IMR-90 (cell line): Measurements from ENCODE around the gene USO1. TPM values are rescaled to one million over a fixed set of nuclear protein-coding genes. Genes with fewer than 3 reads are reported as not detected.

Experiments
- ATAC-seq: fragments of 200-7000 bp; cut with Tn5 transposase; 2 replicates; pipeline ENCODE4 v1.9.1; 2020; ENCODE audit warnings: low read depth, mild to moderate bottlenecking, moderate library complexity
- BruUV-seq: library from RNA; stranded (reverse); fragments of 400-500 nt; replicated peaks from 2 replicates; lab custom pipeline; 2021; lab: Mats Ljungman, UMichigan
- CTCF ChIA-PET: fragments of 300-600 bp; formaldehyde crosslinking; extraction: SDS; loops from one replicate; lab custom pipeline; 2021; ENCODE audit warnings: antibody characterized with exemption; lab: Yijun Ruan, JAX
- POLR2A ChIA-PET: fragments of 300-600 bp; sonication (Branson Sonifier 250); formaldehyde crosslinking; loops from one replicate; lab custom pipeline; 2022; ENCODE audit warnings: antibody characterized with exemption; ENCODE audit not compliant: unreplicated experiment; lab: Charles Lee
- DNase-seq: peaks from one replicate; pipeline ENCODE4 v3.0.0; 2013
- H2AFZ ChIP-seq: replicated peaks from 2 replicates; pipeline ENCODE3; 2013; ENCODE audit warnings: low read length, mild to moderate bottlenecking; ENCODE audit not compliant: poor library complexity
- H2AK5ac ChIP-seq: 2 replicates; pipeline ENCODE4 v1.6.1; 2013; ENCODE audit warnings: low read depth, low read length, inconsistent platforms
- H2AK9ac ChIP-seq: replicated peaks from 2 replicates; pipeline ENCODE3; 2013; ENCODE audit warnings: mild to moderate bottlenecking, low read depth, low read length, moderate library complexity; ENCODE audit not compliant: poor library complexity
- H2BK120ac ChIP-seq: 2 replicates; pipeline ENCODE4 v1.6.1; 2013; ENCODE audit warnings: low read depth, low read length, inconsistent platforms
- H2BK15ac ChIP-seq: 3 replicates; pipeline ENCODE4 v1.6.1; 2013; ENCODE audit warnings: low read depth, low read length, inconsistent platforms
- H2BK20ac ChIP-seq: 2 replicates; pipeline ENCODE4 v1.6.1; 2013; ENCODE audit warnings: low read depth, mild to moderate bottlenecking, inconsistent platforms, low read length, moderate library complexity
- H2BK5ac ChIP-seq: 2 replicates; pipeline ENCODE4 v1.6.1; 2013; ENCODE audit warnings: mild to moderate bottlenecking, low read depth, low read length, inconsistent platforms; ENCODE audit not compliant: poor library complexity, severe bottlenecking
- H3K14ac ChIP-seq: replicated peaks from 2 replicates; pipeline ENCODE4 v1.6.1; 2013; ENCODE audit warnings: low read depth, low read length, inconsistent platforms
- H3K18ac ChIP-seq: 2 replicates; pipeline ENCODE4 v1.6.1; 2013; ENCODE audit warnings: low read depth, low read length, control low read depth
- H3K23ac ChIP-seq: 2 replicates; pipeline ENCODE4 v1.6.1; 2013; ENCODE audit warnings: low read depth, low read length, inconsistent platforms
- H3K27ac ChIP-seq: 2 replicates; pipeline ENCODE4 v1.5.1; 2013; ENCODE audit warnings: mild to moderate bottlenecking, control low read depth, low read length; ENCODE audit not compliant: insufficient read depth
- H3K27me3 ChIP-seq: 2 replicates; pipeline ENCODE4 v1.6.1; 2013; ENCODE audit warnings: low read length; ENCODE audit not compliant: control insufficient read depth, insufficient read depth
- H3K36me3 ChIP-seq: 2 replicates; pipeline ENCODE4 v1.6.1; 2013; ENCODE audit warnings: low read length, mixed read lengths; ENCODE audit not compliant: control insufficient read depth, insufficient read depth
- H3K4ac ChIP-seq: 2 replicates; pipeline ENCODE4 v1.6.1; 2013; ENCODE audit warnings: low read depth, low read length, inconsistent platforms
- H3K4me1 ChIP-seq: 2 replicates; pipeline ENCODE4 v1.6.1; 2013; ENCODE audit warnings: low read length, mixed read lengths; ENCODE audit not compliant: control insufficient read depth, insufficient read depth
- H3K4me2 ChIP-seq: 2 replicates; pipeline ENCODE4 v1.6.1; 2013; ENCODE audit warnings: low read depth, mild to moderate bottlenecking, control low read depth, low read length, moderate library complexity
- H3K4me3 ChIP-seq: 2 replicates; pipeline ENCODE4 v1.5.1; 2013; ENCODE audit warnings: low read depth, mild to moderate bottlenecking, control low read depth, low read length, moderate library complexity; ENCODE audit not compliant: insufficient read depth
- H3K56ac ChIP-seq: 2 replicates; pipeline ENCODE4 v1.6.1; 2013; ENCODE audit warnings: low read length, inconsistent platforms; ENCODE audit not compliant: insufficient read depth; ENCODE audit errors: extremely low read depth
- H3K79me1 ChIP-seq, 2 experiments: 2 replicates each; pipeline ENCODE4 v1.6.1; 2013; ENCODE audit warnings: low read length in 2 of 2, inconsistent platforms in 1 of 2, low read depth in 1 of 2
- H3K9ac ChIP-seq: 2 replicates; pipeline ENCODE4 v1.6.1; 2013; ENCODE audit warnings: low read depth, low read length, control low read depth
- H3K9me1 ChIP-seq: 2 replicates; pipeline ENCODE4 v1.6.1; 2013; ENCODE audit warnings: low read length, inconsistent platforms; ENCODE audit not compliant: insufficient read depth
- H3K9me3 ChIP-seq: 2 replicates; pipeline ENCODE4 v1.6.1; 2013; ENCODE audit warnings: low read length; ENCODE audit not compliant: control insufficient read depth, insufficient read depth
- H4K20me1 ChIP-seq: 2 replicates; pipeline ENCODE4 v1.6.1; 2013; ENCODE audit warnings: low read length, inconsistent platforms; ENCODE audit not compliant: insufficient read depth
- H4K5ac ChIP-seq: 2 replicates; pipeline ENCODE4 v1.6.1; 2013; ENCODE audit warnings: mild to moderate bottlenecking, low read depth, low read length, control low read depth
- H4K8ac ChIP-seq, 2 experiments: 2 replicates each; pipeline ENCODE4 v1.6.1; 2013; ENCODE audit warnings: low read depth in 2 of 2, low read length in 2 of 2, control low read depth in 1 of 2, inconsistent platforms in 1 of 2
- H4K91ac ChIP-seq: 2 replicates; pipeline ENCODE4 v1.6.1; 2013; ENCODE audit warnings: low read depth, low read length, inconsistent platforms; ENCODE audit not compliant: insufficient read depth
- BHLHE40 ChIP-seq: fragments of 150-350 bp; IDR thresholded peaks from 2 replicates; pipeline ENCODE4 v1.6.1; 2016; ENCODE audit warnings: mild to moderate bottlenecking, low read depth, low read length
- CEBPB ChIP-seq: IDR thresholded peaks from 2 replicates; pipeline ENCODE4 v1.6.1; 2012; ENCODE audit warnings: low read depth, low read length, improper control_type of control experiment
- CHD1 ChIP-seq: IDR thresholded peaks from 2 replicates; pipeline ENCODE4 v1.6.1; 2012; ENCODE audit warnings: low read depth, low read length, improper control_type of control experiment
- CTCF ChIP-seq: conservative IDR thresholded peaks from 2 replicates; pipeline ENCODE4 v1.5.1; 2012; ENCODE audit warnings: mild to moderate bottlenecking, low read depth, low read length, improper control_type of control experiment
- ELK1 ChIP-seq: fragments of 150-350 bp; IDR thresholded peaks from 2 replicates; pipeline ENCODE4 v1.6.1; 2016; ENCODE audit warnings: low read depth, mild to moderate bottlenecking, low read length, moderate library complexity, borderline replicate concordance
- FOS ChIP-seq: fragments of 150-350 bp; IDR thresholded peaks from 2 replicates; pipeline ENCODE4 v1.6.1; 2016; ENCODE audit warnings: low read depth, low read length
- MXI1 ChIP-seq: IDR thresholded peaks from 2 replicates; pipeline ENCODE4 v1.6.1; 2012; ENCODE audit warnings: low read depth, mild to moderate bottlenecking, low read length, moderate library complexity, borderline replicate concordance
- NFE2L2 ChIP-seq: fragments of 150-350 bp; IDR thresholded peaks from 2 replicates; pipeline ENCODE4 v1.6.1; 2016; ENCODE audit warnings: low read depth, mild to moderate bottlenecking, low read length
- POLR2A ChIP-seq: IDR thresholded peaks from 2 replicates; pipeline ENCODE4 v1.6.1; 2012; ENCODE audit warnings: mild to moderate bottlenecking, low read depth, low read length
- RAD21 ChIP-seq: IDR thresholded peaks from 2 replicates; pipeline ENCODE4 v1.6.1; 2012; ENCODE audit warnings: low read length, improper control_type of control experiment
- RCOR1 ChIP-seq: IDR thresholded peaks from 2 replicates; pipeline ENCODE4 v1.6.1; 2012; ENCODE audit warnings: mild to moderate bottlenecking, low read length, improper control_type of control experiment; ENCODE audit not compliant: insufficient replicate concordance
- SMC3 ChIP-seq: fragments of 150-350 bp; IDR thresholded peaks from 2 replicates; pipeline ENCODE4 v1.6.1; 2016; ENCODE audit warnings: low read depth, mild to moderate bottlenecking, antibody characterized with exemption, low read length, moderate library complexity
- USF2 ChIP-seq: fragments of 150-350 bp; IDR thresholded peaks from 2 replicates; pipeline ENCODE4 v1.6.1; 2017; ENCODE audit warnings: mild to moderate bottlenecking, antibody characterized with exemption, low read length, low read depth
- WGBS, 2 experiments: methylation state at CpG; one replicate each; pipeline versions ENCODE4 v1.1.5 to v1.1.7; 2013; ENCODE audit warnings: missing lambda C conversion rate in 2 of 2; ENCODE audit not compliant: insufficient read length in 1 of 2; ENCODE audit errors: extremely low coverage in 2 of 2; 5-methylcytosine and 5-hydroxymethylcytosine counted together
- dilution Hi-C: fragments of 300-500 bp; cut with HindIII; formaldehyde crosslinking; loops from one replicate; pipeline ENCODE4 v1.14.3; 2018; ENCODE audit warnings: low sequenced_read_pairs; ENCODE audit not compliant: unreplicated experiment
- in situ Hi-C: fragments of 300-500 bp; cut with MboI; formaldehyde crosslinking; loops from 3 replicates; pipeline ENCODE4 v1.14.3; 2019; ENCODE audit warnings: low sequenced_read_pairs, inconsistent platforms, mixed read lengths
- intact Hi-C: fragments of 100-400 bp; cut with micrococcal nuclease; formaldehyde crosslinking; loops from 2 replicates; pipeline ENCODE4 v1.10.0; 2022
- polyA plus RNA-seq, 3 experiments: library from polyadenylated mRNA; depleted of rRNA; stranded (reverse); fragments of >200 nt; gene quantifications; 2 replicates each; pipeline ENCODE4 v1.2.3, GENCODE V29; 2012; ENCODE audit warnings: low replicate concordance in 1 of 3
- total RNA-seq: library from RNA; depleted of rRNA; stranded (reverse); fragments of >200 nt; gene quantifications from 2 replicates; pipeline ENCODE4 v1.2.3, GENCODE V29; 2012

USO1 gene
- total and polyA plus RNA-seq, 2 of the 4 experiments (the other 2 are of a cell fraction): 63.7 to 121 TPM

DNA sequence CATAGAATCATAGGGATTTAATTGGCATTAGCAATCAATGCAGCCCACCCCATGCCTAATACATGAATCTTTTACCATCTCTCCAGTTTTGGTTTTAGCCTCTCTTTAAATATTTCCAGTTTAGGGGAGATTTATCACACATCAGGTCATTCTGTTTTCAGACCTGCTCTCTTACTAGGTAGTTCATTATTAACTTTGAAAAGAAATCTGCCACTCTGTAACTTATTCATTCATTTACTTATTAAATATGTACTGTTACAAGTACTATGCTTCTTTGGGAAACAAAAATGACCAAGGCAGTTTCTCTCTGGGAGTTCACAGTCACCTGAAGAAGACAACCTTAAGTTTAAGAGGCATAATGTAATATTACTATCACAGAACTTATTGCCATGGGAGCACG, 62.1 kb downstream of the USO1 start:
- no peak overlapping the region for H3K4me2 ChIP-seq
- no peak for ATAC-seq
- no peaks in the 10 kb centered on the region; the same call in 1 of the 2 replicates for H4K20me1 ChIP-seq
- H3K14ac ChIP-seq: no peak overlapping the region
- ChIA-PET POLR2A (no interaction called here), CTCF (no interaction called here)
- no peak overlapping the region for H2AFZ ChIP-seq
- no peak overlapping the region for H3K4ac ChIP-seq
- H3K27ac ChIP-seq: no peak overlapping the region
- no peak overlapping the region for H3K9ac ChIP-seq
- peak overlapping the region; percentile 4 for H2BK5ac ChIP-seq
- no peak for DNase-seq
- peaks cover 31% of the 10 kb centered on the region for H3K36me3 ChIP-seq
- peaks cover 0 to 11% of the 10 kb centered on the region in 2 experiments; a peak in 3 of 4 replicates for H3K79me1 ChIP-seq
- H3K4me3 ChIP-seq: no peak overlapping the region
- dilution Hi-C loops (no loop called here), in situ Hi-C loops (loop anchor here (25.0 kb wide), 1 partner anchor 176 kb away; no protein-coding TSS in a partner anchor), intact Hi-C loops (no loop called here)
- no peak overlapping the region for H3K56ac ChIP-seq
- no peaks in the 10 kb centered on the region; the same call in 1 of the 2 replicates for H3K9me1 ChIP-seq
- 0 out of 2 replicates have a peak, but pooled peaks cover 1% of the 10 kb centered on the region for H3K4me1 ChIP-seq
- BruUV-seq: no TSS peak
- H2AK9ac ChIP-seq: no peak overlapping the region
- H4K8ac ChIP-seq: no peak overlapping the region
- no peaks in the 10 kb centered on the region for H3K9me3 ChIP-seq
- H2BK20ac ChIP-seq: no peak overlapping the region
- H3K18ac ChIP-seq: no peak overlapping the region
- peak overlapping the region; percentile 42; the same call in 1 of the 2 replicates for H3K23ac ChIP-seq
- H4K91ac ChIP-seq: no peak overlapping the region
- no peak overlapping the region for H2BK15ac ChIP-seq
- H2BK120ac ChIP-seq: no peak overlapping the region
- no peak overlapping the region for H4K5ac ChIP-seq
- no CpG with 5 or more reads among the region's 1 CpG for WGBS, 2 experiments
- no peak overlapping the region for H2AK5ac ChIP-seq
- H3K27me3 ChIP-seq: no peaks in the 10 kb centered on the region
- no peak for TF ChIP-seq POLR2A
- TF ChIP-seq FOS: no peak
- TF ChIP-seq SMC3: no peak
- no peak for TF ChIP-seq RCOR1
- TF ChIP-seq ELK1: no peak
- TF ChIP-seq USF2: no peak
- TF ChIP-seq NFE2L2: no peak
- no peak for TF ChIP-seq RAD21
- no peak for TF ChIP-seq CTCF
- no peak for TF ChIP-seq MXI1
- TF ChIP-seq CHD1: no peak
- no peak for TF ChIP-seq CEBPB
- TF ChIP-seq BHLHE40: no peak
